ENCODE results near the gene ZFR. TPM values are rescaled to one million over a fixed set of nuclear protein-coding genes. Genes with fewer than 3 reads are reported as not detected.

Gene ZFR
- total RNA-seq, 2 donors from 2014 or later, result 65.7 to 66.0 TPM

DNA sequence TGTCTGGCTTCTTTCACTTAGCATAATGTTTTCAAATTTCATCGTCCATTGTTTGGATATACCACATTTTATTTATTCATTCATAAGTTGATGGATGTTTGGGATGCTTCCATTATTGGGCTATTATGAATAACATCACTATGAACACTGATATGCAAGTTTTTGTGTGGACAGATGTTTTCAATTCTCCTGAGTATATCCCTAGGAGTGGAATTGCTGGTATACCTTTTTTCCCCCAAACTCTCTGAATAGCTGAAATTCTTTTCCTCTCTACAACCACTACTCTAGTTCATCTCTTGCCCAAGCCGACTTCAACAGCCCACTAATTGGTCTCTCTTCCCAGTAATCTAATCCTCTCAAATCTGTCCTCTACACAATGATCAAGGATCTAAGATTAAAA, 4.7 kb upstream of the ZFR start:
- H3K4me1 ChIP-seq, result peaks cover 0 to 5% of the 10 kb centered on the region in 2 donors
- no peak overlapping the region for H3K27ac ChIP-seq
- no peaks in the 10 kb centered on the region for H3K9me3 ChIP-seq
- H3K27me3 ChIP-seq, result no peaks in the 10 kb centered on the region
- H3K36me3 ChIP-seq, result no peaks in the 10 kb centered on the region
- no peak for DNase-seq (ENCODE audit: low spot score)
- TF ChIP-seq, protein P1, sequence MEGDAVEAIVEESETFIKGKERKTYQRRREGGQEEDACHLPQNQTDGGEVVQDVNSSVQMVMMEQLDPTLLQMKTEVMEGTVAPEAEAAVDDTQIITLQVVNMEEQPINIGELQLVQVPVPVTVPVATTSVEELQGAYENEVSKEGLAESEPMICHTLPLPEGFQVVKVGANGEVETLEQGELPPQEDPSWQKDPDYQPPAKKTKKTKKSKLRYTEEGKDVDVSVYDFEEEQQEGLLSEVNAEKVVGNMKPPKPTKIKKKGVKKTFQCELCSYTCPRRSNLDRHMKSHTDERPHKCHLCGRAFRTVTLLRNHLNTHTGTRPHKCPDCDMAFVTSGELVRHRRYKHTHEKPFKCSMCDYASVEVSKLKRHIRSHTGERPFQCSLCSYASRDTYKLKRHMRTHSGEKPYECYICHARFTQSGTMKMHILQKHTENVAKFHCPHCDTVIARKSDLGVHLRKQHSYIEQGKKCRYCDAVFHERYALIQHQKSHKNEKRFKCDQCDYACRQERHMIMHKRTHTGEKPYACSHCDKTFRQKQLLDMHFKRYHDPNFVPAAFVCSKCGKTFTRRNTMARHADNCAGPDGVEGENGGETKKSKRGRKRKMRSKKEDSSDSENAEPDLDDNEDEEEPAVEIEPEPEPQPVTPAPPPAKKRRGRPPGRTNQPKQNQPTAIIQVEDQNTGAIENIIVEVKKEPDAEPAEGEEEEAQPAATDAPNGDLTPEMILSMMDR (IDR thresholded peaks at IDR 0.05), result no peak
- no peak overlapping the region for H3K4me3 ChIP-seq

DNA sequence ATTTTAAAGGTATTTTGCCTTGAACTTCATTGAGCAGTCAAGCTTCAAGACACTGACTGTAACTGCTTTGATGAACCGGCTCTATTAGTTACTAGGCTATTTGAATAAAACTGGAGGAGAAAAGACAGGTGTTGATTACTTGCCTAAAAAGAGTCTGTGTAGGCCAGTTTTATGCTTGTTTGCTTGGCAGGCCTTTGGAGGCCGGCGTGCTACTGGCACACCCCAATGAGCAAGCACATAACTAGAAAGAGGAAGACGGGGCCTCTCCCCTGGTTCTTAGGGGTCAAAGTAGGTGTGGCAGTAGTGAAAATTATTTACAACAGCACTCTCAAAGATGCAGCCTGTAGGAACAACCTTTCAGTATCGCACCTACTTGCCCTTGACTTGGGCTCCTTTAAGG, 2.1 kb upstream of the ZFR start:
- Histone ChIP-seq H3K27ac (no peak overlapping the region), H3K36me3 (no peaks in the 10 kb centered on the region), H3K9me3 (no peaks in the 10 kb centered on the region), H3K4me1 (peaks cover 0 to 25% of the 10 kb centered on the region in 2 donors), H3K4me3 (no peak overlapping the region), H3K27me3 (no peaks in the 10 kb centered on the region)
- no peak for DNase-seq (ENCODE audit: low spot score)
- TF ChIP-seq, protein P1 (IDR thresholded peaks at IDR 0.05), result no peak

DNA sequence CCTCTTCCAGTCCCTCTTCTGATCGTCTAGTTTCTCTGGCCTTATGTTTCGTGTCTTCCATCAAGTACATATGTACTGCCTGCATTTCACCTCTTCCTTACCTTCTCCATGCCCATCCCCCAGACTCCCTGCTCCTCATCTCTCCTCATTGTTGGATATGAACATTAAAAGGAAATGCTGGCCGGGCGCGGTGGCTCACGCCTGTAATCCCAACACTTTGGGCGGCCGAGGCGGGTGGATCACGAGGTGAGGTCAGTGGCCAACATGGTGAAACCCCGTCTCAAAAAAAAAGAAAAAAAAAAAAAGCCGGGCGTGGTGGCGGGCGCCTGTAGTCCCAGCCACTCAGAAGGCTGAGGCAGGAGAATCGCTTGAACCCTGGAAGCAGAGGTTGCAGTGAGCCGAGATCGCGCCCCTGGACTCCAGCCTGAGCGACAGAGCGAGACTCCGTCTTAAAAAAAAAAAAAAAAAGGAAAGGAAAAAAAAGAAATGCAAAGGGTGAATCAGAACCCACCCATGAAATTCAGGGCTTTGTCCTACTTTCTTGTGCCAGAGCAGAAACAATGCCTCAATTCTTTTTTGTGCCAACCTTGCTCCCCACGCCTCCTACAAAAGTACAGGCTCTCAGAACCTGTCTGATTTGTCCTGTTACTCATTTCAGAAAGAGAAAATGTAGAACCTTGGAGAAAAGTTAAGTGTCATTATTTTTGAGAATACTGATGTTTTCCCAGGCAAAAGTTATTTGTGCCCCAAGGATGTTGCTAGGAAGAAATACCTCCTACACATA, 1.5 kb upstream of the ZFR start:
- no peaks in the 10 kb centered on the region for H3K36me3 ChIP-seq
- no peaks in the 10 kb centered on the region for H3K27me3 ChIP-seq
- no peaks in the 10 kb centered on the region for H3K9me3 ChIP-seq
- H3K4me3 ChIP-seq, result no peak overlapping the region
- TF ChIP-seq, protein P1 (IDR thresholded peaks at IDR 0.05), result no peak
- no peak overlapping the region for H3K27ac ChIP-seq
- peaks cover 0 to 31% of the 10 kb centered on the region in 2 donors for H3K4me1 ChIP-seq
- no peak for DNase-seq (ENCODE audit: low spot score)

DNA sequence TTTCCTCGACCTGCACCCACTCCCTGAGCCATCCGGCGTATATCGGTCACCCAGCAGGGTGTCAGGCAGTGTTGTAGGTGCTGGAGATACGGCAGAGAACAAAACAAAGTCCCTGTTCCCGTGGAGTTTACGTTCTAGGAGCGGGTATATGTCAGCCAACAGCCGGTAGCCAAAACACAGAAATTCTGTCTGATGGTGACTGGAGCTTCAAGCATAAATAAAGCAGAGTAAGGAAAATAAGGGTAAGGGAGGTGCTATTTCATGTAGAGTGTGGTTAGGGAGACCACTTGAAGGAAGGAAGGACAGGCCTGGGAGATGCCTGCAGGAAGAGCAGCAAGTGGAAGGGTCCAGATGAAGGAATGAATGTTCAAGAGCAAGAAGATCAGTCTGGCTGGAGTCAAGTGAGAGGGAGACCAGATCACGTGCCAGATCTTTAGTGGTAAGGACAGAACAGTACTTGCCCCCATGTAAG, 783 bp upstream of the ZFR start:
- Histone ChIP-seq H3K4me3 (peak overlapping the region in 1 of 2 donors; percentile 96), H3K9me3 (no peaks in the 10 kb centered on the region), H3K4me1 (peaks cover 0 to 32% of the 10 kb centered on the region in 2 donors), H3K36me3 (no peaks in the 10 kb centered on the region), H3K27me3 (no peaks in the 10 kb centered on the region), H3K27ac (peak overlapping the region in 1 of 2 donors; percentile 97)
- TF ChIP-seq, protein P1 (IDR thresholded peaks at IDR 0.05), result no peak
- no peak for DNase-seq (ENCODE audit: low spot score)

DNA sequence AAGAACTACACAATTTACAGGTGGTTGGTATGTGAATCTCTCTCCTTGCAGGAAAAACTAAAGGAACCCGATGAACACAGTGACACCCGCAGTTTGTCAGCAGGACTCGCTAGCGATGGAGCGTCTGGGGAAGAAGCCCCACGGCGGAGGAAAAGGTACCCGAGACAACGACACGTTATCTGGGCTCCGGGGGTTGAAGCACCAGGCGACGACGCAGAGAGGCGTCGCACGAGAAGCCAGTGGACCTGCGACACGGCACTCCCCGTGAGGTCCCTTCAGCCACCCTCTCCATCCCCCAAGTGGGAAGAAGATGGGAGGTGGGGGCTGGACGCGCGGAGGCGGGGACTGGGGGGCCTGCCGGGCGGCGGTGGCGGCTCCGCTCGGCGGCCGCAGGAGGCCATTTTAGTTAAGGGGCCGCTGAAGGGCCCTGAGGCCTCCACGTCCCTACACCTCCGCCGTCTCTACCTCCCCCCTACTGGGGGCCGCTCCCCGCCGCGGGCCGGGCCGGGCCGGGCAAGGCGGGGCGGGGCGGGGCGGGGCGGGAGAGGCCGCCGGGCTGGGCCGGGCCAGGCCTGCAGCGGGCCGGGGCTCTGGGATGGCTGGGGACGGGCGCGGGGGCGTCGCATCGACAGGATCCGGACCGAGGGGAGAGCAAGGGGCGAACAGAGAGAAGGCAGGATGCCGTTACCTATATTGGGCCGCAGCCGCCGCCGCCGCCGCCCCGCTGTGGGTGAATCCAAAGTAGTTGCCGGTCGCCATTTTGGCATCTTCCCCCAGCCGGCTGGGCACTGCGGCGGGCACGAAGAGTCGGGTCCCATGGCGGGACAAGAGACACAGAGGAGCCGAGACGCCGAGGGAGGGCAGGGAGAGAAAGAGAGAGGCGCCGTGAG, 754 bp downstream of the ZFR start:
- Histone ChIP-seq H3K27me3 (no peaks in the 10 kb centered on the region), H3K36me3 (no peaks in the 10 kb centered on the region), H3K4me1 (peaks cover 0 to 32% of the 10 kb centered on the region in 2 donors), H3K4me3 (peak overlapping the region; percentile 90 to 96), H3K9me3 (no peaks in the 10 kb centered on the region), H3K27ac (peak overlapping the region; percentile 86 to 97)
- DNase-seq (ENCODE audit: low spot score), result no peak
- TF ChIP-seq, protein P1 (IDR thresholded peaks at IDR 0.05), result no peak
